ENCODE results near the gene PCDHGB4.

DNA sequence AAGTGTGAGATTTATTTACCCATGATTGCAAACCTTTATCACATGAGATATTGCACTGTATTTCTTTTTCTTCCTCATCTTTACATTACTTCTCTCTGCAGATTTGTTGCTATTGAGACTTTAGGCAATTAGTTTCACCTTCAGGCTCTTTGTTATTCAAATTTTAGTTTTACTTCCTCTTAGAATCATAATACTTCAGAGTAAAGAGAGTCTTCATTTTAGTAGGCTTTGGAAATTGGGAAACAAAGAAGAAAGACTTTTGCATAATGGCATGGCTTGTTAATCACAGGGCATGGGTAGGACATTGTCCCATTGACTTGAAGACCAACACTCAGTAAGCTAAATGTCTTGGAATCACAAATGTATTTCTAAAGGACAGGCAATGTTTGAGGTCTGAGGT is 24.8 kb upstream of the PCDHGB4 start:
- TF ChIP-seq CTCF (IDR thresholded peaks at IDR 0.05; ENCODE audit: low read depth, low read length, poor library complexity, severe bottlenecking) (no peak), EZH2phosphoT487 (IDR thresholded peaks at IDR 0.05; ENCODE audit: borderline replicate concordance, low read length) (no peak)

All from DOHH2 (cell line).